Ureter (tissue), 1 donor: Measurements from ENCODE around the gene HOXD11. TPM values are rescaled to one million over a fixed set of nuclear protein-coding genes. Genes with fewer than 3 reads are reported as not detected.

Experiments used
- DNase-seq: peaks from one replicate; pipeline ENCODE4 v3.0.0-alpha.2; 2020; ENCODE audit warnings: low spot score
- total RNA-seq: library from RNA; stranded (reverse); gene quantifications from one replicate; pipeline ENCODE4 v1.2.4, GENCODE V29; 2023
- donor health status: DM: yes; HTN: yes; CAD: no.

HOXD11 gene
- total RNA-seq, 1 donor from 2014 or later = 1.2 TPM

GRCh38 chr2:176105078-176105729 is 1.9 kb upstream of the HOXD11 start:
- DNase-seq = no peak

GRCh38 chr2:176105730-176106580 is 1.1 kb upstream of the HOXD11 start:
- DNase-seq = no peak

- peak; percentile 41 for DNase-seq
These were observed 676 bp downstream of the HOXD11 start for GRCh38 chr2:176107731-176108181.

GRCh38 chr2:176109192-176109901 is 2.3 kb downstream of the HOXD11 start:
- DNase-seq = peak; percentile 26

- DNase-seq = no peak
These were observed 2.9 kb downstream of the HOXD11 start for GRCh38 chr2:176109946-176110345.

- DNase-seq = no peak
These were observed 3.6 kb downstream of the HOXD11 start for GRCh38 chr2:176110415-176111308.

GRCh38 chr2:176111309-176111663 is 4.2 kb downstream of the HOXD11 start:
- no peak for DNase-seq

GRCh38 chr2:176111846-176112374 is 4.8 kb downstream of the HOXD11 start:
- DNase-seq = no peak

GRCh38 chr2:176112375-176113302 is 5.6 kb downstream of the HOXD11 start:
- peak; percentile 31 for DNase-seq

- peak; percentile 37 for DNase-seq
These were observed 7.2 kb downstream of the HOXD11 start for GRCh38 chr2:176114120-176114929.

- no peak for DNase-seq
These were observed 8.0 kb downstream of the HOXD11 start for GRCh38 chr2:176114930-176115625.

GRCh38 chr2:176115883-176116813 is 9.1 kb downstream of the HOXD11 start, which contains the start of gene HOXD10:
TSS of gene HOXD10 (plus strand) at chr2:176116778. CDS start at chr2:176116834, 56 bp downstream.
- DNase-seq = peak; percentile 79

GRCh38 chr2:176117162-176117822 is 10.2 kb downstream of the HOXD11 start:
- DNase-seq = no peak

- DNase-seq = no peak
These were observed 10.8 kb downstream of the HOXD11 start for GRCh38 chr2:176117823-176118371.

GRCh38 chr2:176118601-176119339 is 11.7 kb downstream of the HOXD11 start:
- DNase-seq = no peak
